ENCODE data around the gene CERKL. TPM values are rescaled to one million over a fixed set of nuclear protein-coding genes. Genes with fewer than 3 reads are reported as not detected.

Gene CERKL
- total and polyA plus RNA-seq, 12 donors = 0.03 TPM; not detected in 11

DNA sequence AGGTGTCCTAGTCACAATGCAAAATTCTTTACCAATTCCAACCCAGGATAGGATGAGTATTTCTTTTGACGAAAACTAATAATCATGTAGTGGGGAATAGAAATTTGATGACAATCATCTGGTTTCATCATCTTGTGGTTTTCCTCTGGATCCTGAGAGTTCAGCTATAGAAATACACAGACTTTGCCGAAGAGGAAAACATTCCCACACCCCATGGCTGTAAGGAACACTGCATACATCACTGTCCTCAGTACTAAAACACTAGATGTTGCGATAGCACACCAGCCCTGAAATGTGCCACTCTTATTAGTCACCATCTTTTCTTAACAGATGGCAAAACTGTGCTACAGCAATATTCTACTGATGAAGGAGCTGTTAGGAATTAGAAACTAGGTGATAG is 29.4 kb downstream of the CERKL start:
- Histone ChIP-seq H3K4me3 (no peak overlapping the region), H3K9me3 (replicated peaks in 1 of 3) (no peaks in the 10 kb centered on the region), H3K36me3 (replicated peaks in 1 of 2) (no peaks in the 10 kb centered on the region), H3K27me3 (no peaks in the 10 kb centered on the region), H3K4me1 (replicated peaks in 1 of 2) (no peaks in the 10 kb centered on the region), H3K27ac (no peak overlapping the region)
- WGBS, 4 donors = 75 to 87% (median 79%) methylated on average over 3 of the region's 3 CpGs
- intact Hi-C loops (cut with DNase I) = no loop called here
- DNase-seq = no peak
- TF ChIP-seq, protein P1, sequence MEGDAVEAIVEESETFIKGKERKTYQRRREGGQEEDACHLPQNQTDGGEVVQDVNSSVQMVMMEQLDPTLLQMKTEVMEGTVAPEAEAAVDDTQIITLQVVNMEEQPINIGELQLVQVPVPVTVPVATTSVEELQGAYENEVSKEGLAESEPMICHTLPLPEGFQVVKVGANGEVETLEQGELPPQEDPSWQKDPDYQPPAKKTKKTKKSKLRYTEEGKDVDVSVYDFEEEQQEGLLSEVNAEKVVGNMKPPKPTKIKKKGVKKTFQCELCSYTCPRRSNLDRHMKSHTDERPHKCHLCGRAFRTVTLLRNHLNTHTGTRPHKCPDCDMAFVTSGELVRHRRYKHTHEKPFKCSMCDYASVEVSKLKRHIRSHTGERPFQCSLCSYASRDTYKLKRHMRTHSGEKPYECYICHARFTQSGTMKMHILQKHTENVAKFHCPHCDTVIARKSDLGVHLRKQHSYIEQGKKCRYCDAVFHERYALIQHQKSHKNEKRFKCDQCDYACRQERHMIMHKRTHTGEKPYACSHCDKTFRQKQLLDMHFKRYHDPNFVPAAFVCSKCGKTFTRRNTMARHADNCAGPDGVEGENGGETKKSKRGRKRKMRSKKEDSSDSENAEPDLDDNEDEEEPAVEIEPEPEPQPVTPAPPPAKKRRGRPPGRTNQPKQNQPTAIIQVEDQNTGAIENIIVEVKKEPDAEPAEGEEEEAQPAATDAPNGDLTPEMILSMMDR (IDR thresholded peaks at IDR 0.05) = no peak
- no peak for TF ChIP-seq POLR2A (IDR thresholded peaks at IDR 0.05)

GRCh38 chr2:181626671-181627070 is 30.2 kb downstream of the CERKL start:
- no peak overlapping the region for H3K27ac ChIP-seq
- H3K27me3 ChIP-seq = no peaks in the 10 kb centered on the region
- no peaks in the 10 kb centered on the region for H3K9me3 ChIP-seq (replicated peaks in 1 of 3)
- no peaks in the 10 kb centered on the region for H3K4me1 ChIP-seq (replicated peaks in 1 of 2)
- DNase-seq = no peak
- H3K4me3 ChIP-seq = no peak overlapping the region
- TF ChIP-seq POLR2A (IDR thresholded peaks at IDR 0.05) = no peak
- TF ChIP-seq, protein P1 (IDR thresholded peaks at IDR 0.05) = no peak
- no peaks in the 10 kb centered on the region for H3K36me3 ChIP-seq (replicated peaks in 1 of 2)
- intact Hi-C loops (cut with DNase I) = no loop called here

DNA sequence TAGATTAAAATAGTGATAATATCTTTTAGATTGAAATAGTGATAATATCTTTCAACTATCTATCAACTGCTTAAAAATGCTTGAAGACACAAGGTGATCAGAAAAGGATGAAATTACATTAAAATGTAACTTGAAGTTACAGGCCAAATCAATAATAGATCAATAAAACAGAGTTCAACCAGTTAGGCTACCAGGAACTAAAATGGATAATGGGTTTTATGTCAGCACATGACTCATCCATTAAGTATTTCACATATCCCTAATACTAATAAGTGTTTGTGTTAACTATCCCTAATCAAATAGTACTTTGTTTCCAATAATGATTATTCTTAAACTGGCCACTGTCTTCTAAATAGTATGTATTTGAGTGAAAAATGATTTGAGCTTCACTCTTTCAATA is 33.7 kb downstream of the CERKL start:
- DNase-seq = no peak
- no peaks in the 10 kb centered on the region for H3K4me1 ChIP-seq (replicated peaks in 1 of 2)
- no peaks in the 10 kb centered on the region for H3K36me3 ChIP-seq (replicated peaks in 1 of 2)
- intact Hi-C loops (cut with DNase I) = no loop called here
- H3K27me3 ChIP-seq = no peaks in the 10 kb centered on the region
- H3K27ac ChIP-seq = no peak overlapping the region
- H3K9me3 ChIP-seq (replicated peaks in 1 of 3) = no peaks in the 10 kb centered on the region
- TF ChIP-seq, protein P1 (IDR thresholded peaks at IDR 0.05) = no peak
- no peak for TF ChIP-seq POLR2A (IDR thresholded peaks at IDR 0.05)
- no peak overlapping the region for H3K4me3 ChIP-seq

GRCh38 chr2:181621779-181622490 is 35.0 kb downstream of the CERKL start:
- no peak overlapping the region for H3K4me3 ChIP-seq
- TF ChIP-seq POLR2A (IDR thresholded peaks at IDR 0.05) = no peak
- TF ChIP-seq, protein P1 (IDR thresholded peaks at IDR 0.05) = no peak
- H3K4me1 ChIP-seq (replicated peaks in 1 of 2) = no peaks in the 10 kb centered on the region
- H3K36me3 ChIP-seq (replicated peaks in 1 of 2) = no peaks in the 10 kb centered on the region
- H3K27ac ChIP-seq = no peak overlapping the region
- intact Hi-C loops (cut with DNase I) = no loop called here
- no peak for DNase-seq
- H3K9me3 ChIP-seq (replicated peaks in 1 of 3) = no peaks in the 10 kb centered on the region
- WGBS, 4 donors = 76 to 91% (median 87%) methylated on average over 3 of the region's 3 CpGs
- no peaks in the 10 kb centered on the region for H3K27me3 ChIP-seq
